ENCODE data around the gene TMUB1.

DNA sequence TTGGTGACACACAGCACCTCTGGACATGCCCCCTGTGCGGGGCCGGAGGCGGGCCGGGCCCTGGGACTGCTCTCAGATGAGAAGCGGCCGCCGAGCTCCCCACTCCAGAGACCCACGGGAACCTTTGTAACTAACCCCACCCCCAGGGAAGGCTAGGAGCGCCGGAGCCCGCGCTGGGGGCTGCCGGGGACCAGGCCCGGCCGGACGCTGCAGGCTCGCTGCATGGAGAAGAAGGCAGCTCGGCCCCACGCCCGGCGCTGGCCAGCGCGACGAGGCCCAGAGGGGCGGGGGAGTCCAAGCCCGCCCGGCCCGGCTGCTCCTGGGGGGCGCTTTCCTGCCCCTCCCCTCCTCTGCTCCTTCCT lies 39.5 kb upstream of the TMUB1 start:
- TF ChIP-seq, protein P1, sequence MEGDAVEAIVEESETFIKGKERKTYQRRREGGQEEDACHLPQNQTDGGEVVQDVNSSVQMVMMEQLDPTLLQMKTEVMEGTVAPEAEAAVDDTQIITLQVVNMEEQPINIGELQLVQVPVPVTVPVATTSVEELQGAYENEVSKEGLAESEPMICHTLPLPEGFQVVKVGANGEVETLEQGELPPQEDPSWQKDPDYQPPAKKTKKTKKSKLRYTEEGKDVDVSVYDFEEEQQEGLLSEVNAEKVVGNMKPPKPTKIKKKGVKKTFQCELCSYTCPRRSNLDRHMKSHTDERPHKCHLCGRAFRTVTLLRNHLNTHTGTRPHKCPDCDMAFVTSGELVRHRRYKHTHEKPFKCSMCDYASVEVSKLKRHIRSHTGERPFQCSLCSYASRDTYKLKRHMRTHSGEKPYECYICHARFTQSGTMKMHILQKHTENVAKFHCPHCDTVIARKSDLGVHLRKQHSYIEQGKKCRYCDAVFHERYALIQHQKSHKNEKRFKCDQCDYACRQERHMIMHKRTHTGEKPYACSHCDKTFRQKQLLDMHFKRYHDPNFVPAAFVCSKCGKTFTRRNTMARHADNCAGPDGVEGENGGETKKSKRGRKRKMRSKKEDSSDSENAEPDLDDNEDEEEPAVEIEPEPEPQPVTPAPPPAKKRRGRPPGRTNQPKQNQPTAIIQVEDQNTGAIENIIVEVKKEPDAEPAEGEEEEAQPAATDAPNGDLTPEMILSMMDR (IDR thresholded peaks at IDR 0.05; ENCODE audit: low read length): no peak
- TF ChIP-seq EZH2 (IDR thresholded peaks at IDR 0.05; ENCODE audit: borderline replicate concordance, low read length): no peak
